Memory B cell (primary cell): ENCODE measurements around the gene UQCC5.
"Not testable (repeated sequence)": the region's sequence is repeated elsewhere in the genome, so short reads cannot be mapped to it uniquely, and the experiment has no call there.

Experiments used
- ATAC-seq: fragments of 150-1000 bp; cut with Tn5 transposase; 2 replicates; pipeline ENCODE4 v1.10.0; 2021; ENCODE audit warnings: low read depth, mild to moderate bottlenecking, moderate library complexity
- DNase-seq, 2 donors: peaks; one replicate each; pipeline ENCODE4 v3.0.0; 2022; ENCODE audit warnings: low spot score in 2 of 2
- H3K27ac Mint-ChIP-seq: one replicate; pipeline ENCODE4 v1.8.0; 2022; ENCODE audit warnings: mild to moderate bottlenecking, moderate library complexity, mixed read lengths
- H3K27me3 Mint-ChIP-seq: one replicate; pipeline ENCODE4 v1.8.0; 2022; ENCODE audit warnings: mixed read lengths
- H3K36me3 Mint-ChIP-seq: one replicate; pipeline ENCODE4 v1.8.0; 2022; ENCODE audit warnings: mild to moderate bottlenecking, mixed read lengths
- H3K4me1 Mint-ChIP-seq: one replicate; pipeline ENCODE4 v1.8.0; 2022; ENCODE audit warnings: mixed read lengths
- H3K4me3 Mint-ChIP-seq: one replicate; pipeline ENCODE4 v1.8.0; 2022; ENCODE audit warnings: mild to moderate bottlenecking, moderate library complexity, mixed read lengths
- H3K9me3 Mint-ChIP-seq: one replicate; pipeline ENCODE4 v1.8.0; 2022; ENCODE audit warnings: mixed read lengths

Gene UQCC5

DNA sequence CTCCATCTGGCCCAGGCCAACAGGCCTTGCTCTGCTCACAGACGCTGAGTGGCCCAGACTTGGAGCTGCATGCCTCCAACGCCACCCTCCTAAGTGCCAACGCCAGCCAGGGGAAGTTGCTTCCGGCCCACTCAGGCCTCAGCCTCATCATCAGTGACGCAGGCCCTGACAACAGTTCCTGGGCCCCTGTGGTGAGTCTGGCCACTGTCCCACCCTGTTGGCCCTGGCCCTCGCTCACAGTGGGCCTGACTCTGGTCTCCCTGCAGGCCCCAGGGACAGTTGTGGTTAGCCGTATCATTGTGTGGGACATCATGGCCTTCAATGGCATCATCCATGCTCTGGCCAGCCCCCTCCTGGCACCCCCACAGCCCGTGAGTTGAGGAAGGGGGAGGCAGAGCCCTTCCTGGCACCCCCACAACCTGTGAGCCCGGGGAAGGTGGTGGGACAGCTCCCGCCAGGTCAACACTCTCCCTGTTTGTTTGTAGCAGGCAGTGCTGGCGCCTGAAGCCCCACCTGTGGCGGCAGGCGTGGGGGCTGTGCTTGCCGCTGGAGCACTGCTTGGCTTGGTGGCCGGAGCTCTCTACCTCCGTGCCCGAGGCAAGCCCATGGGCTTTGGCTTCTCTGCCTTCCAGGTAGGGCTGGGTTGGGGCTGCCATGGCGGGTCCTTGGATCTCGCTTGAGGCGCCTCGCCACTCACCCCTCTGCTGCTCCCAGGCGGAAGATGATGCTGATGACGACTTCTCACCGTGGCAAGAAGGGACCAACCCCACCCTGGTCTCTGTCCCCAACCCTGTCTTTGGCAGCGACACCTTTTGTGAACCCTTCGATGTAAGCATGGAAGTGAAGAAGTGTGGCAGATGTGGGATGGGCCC is 12.8 kb upstream of the UQCC5 start:
- Mint-ChIP-seq H3K27ac (no peak overlapping the region), H3K4me3 (no peak overlapping the region), H3K4me1 (no peaks in the 10 kb centered on the region), H3K9me3 (no peaks in the 10 kb centered on the region), H3K36me3 (no peaks in the 10 kb centered on the region), H3K27me3 (no peaks in the 10 kb centered on the region)
- DNase-seq (no peak), ATAC-seq (no peak)

DNA sequence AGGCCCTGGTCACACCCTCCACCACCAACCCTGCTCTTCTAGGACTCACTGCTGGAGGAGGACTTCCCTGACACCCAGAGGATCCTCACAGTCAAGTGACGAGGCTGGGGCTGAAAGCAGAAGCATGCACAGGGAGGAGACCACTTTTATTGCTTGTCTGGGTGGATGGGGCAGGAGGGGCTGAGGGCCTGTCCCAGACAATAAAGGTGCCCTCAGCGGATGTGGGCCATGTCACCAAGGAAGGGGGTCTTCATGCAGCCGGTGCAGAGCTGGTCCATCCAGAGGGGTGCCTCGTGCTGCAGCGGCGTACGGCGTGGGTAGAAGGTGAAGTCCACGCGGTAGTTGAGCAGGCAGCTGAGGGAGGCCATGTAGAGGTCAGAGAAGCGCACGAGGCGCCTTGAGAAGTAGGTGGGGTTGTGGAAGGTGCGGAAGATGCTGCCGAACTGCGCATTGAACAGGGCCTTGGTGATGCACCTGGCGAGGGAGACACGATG is 12.1 kb upstream of the UQCC5 start:
- DNase-seq (no peak), ATAC-seq (no peak)
- H3K27ac Mint-ChIP-seq, result no peak overlapping the region
- no peaks in the 10 kb centered on the region for H3K36me3 Mint-ChIP-seq
- H3K4me1 Mint-ChIP-seq, result no peaks in the 10 kb centered on the region
- no peaks in the 10 kb centered on the region for H3K27me3 Mint-ChIP-seq
- H3K4me3 Mint-ChIP-seq, result no peak overlapping the region
- H3K9me3 Mint-ChIP-seq, result no peaks in the 10 kb centered on the region

DNA sequence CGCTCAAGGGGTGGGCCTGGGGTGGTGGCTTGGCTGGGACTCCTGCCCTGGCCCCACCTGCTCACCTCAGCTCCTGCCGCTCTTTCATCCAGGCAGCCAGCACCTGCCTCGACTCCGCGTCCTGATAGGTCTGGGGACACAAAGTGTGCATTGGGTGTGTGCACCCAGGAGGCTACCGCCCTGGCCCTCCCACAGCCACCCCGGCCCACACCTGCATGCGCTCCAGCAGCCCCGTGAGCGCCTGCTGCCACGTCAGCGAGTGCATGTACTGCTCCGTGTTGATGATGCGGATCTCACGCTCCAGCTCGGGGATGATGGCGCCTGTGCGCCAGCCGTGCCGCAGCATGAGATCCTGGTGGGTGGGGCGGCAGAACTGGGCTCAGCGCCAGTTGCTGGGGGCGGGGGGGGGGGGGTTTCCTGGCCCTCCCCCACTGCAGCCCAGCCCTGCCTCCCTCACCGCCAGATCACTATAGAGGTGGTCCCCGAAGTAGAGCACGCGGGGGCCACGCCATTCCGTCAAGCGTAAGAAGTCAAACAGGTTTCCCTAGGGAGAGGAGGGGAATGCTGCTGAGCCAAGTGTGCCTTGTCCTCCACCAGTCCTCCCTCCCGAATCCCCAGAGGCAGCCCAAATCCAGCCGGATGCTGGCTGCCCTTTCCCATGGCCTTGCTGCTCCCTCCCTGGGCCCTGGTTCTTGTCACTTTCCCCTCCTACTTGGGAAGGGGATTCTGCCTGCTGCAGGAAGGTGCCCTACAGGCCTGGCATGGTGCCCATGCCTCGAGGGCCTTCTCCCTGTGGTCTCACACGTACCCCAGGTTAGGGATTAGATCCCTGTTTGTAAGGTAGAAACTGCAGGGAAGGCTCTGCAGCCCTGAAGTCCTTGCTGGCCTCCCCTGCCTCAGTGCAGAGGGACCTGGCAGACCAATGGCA is 11.4 kb upstream of the UQCC5 start:
- Mint-ChIP-seq H3K4me3 (no peak overlapping the region), H3K9me3 (no peaks in the 10 kb centered on the region), H3K36me3 (no peaks in the 10 kb centered on the region), H3K27ac (no peak overlapping the region), H3K27me3 (no peaks in the 10 kb centered on the region), H3K4me1 (no peaks in the 10 kb centered on the region)
- ATAC-seq, result no peak
- no peak for DNase-seq

DNA sequence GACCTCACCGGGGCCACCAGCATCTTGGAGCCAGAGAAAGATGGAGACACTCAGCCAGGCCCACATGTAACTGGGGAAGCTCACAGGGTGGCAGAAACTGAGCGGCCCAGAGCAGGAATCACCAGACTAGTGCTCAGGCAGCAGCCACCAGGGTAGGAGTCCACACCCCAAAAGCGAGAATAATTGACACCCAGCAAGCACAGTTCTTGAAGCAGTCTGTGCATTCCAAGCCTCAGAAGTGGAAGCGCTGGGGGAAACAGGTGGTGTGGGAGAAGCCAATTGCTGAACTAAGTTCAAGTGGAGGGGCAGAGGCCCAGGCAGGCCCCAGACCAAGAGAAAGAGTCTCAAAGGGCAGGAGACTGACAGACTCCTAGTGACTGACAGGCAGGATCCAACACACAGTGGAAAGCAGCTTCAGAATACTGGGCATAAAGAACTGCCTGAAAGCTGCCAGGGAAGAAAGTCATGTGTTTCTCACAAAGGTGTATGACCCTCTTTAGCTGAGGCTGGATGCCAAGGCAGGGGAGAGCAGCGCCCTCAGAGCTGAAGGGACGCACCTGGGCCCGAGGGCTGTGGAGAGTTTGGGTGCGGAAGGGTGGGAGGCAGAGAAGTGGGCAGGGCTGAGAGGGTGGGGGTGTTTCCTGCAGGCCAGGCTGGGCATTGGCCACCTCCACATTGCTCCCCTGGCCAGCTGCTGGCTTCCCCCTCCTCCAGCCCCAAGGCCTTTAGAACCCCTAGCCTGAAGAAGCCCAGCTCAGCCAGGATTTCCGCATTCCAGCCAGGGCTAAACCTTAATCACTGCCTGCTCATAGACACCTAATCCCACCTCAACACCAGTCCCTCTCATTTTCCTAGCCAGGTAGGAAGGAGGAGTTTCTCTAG is 10.5 kb upstream of the UQCC5 start:
- no peaks in the 10 kb centered on the region for H3K36me3 Mint-ChIP-seq
- no peaks in the 10 kb centered on the region for H3K27me3 Mint-ChIP-seq
- no peak overlapping the region for H3K4me3 Mint-ChIP-seq
- no peaks in the 10 kb centered on the region for H3K4me1 Mint-ChIP-seq
- ATAC-seq, result no peak
- no peak for DNase-seq
- no peaks in the 10 kb centered on the region for H3K9me3 Mint-ChIP-seq
- H3K27ac Mint-ChIP-seq, result no peak overlapping the region

DNA sequence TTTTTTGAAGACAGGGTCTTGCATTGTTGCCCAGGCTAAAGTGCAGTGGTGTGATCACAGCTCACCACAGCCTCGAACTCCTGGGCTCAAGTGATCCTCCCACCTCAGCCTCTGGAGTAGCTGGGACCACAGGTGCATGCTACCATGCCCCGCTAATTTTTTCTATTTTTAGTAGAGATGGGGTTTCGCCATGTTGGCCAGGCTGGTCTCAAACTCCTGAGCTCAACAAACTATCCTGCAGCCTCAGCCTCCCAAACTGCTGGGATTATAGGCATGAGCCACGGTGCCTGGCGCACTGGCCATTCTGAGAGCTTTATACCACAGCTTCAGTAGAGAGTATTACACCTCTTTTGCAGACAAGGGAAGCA is 9.8 kb upstream of the UQCC5 start:
- not testable (repeated sequence) for DNase-seq, H3K36me3 Mint-ChIP-seq, ATAC-seq, H3K27ac Mint-ChIP-seq, H3K4me1 Mint-ChIP-seq, H3K27me3 Mint-ChIP-seq, H3K9me3 Mint-ChIP-seq, H3K4me3 Mint-ChIP-seq

DNA sequence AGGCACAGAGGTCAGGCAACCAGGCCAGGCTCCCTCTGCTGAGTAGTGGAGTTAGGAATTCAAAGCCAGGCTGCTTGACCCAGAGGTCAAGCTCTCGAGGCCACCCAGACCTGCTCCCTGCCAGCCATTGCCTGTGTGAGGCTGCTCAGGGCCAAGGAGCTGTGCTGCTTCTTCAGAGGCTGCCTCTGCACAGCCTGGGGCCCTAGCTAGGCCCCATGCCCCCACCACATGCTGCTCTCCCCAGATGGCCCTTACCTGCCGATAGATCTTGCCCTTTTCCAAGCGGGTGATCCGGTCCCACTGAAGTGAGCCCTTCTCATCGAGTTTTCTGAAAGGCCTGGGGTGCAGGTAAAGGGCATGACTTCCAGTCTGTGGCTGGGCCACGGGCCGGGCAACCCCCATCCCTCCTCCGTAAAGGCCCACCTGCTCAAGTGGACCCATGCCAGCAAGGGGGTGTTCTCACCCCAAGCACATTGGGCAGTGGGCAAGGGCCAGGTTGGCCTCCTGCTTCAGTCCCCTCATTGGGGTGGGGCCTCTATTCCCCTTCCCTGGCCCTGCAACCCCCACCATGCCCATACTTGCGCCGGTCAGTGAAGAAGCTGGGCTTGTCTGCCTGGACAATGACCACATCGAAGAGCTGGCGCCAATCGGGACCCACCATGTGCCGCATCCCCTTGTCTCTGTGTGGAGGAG is 9.2 kb upstream of the UQCC5 start:
- Mint-ChIP-seq H3K4me1 (no peaks in the 10 kb centered on the region), H3K36me3 (no peaks in the 10 kb centered on the region), H3K27me3 (no peaks in the 10 kb centered on the region), H3K27ac (no peak overlapping the region), H3K9me3 (no peaks in the 10 kb centered on the region), H3K4me3 (no peak overlapping the region)
- ATAC-seq (no peak), DNase-seq (no peak)

DNA sequence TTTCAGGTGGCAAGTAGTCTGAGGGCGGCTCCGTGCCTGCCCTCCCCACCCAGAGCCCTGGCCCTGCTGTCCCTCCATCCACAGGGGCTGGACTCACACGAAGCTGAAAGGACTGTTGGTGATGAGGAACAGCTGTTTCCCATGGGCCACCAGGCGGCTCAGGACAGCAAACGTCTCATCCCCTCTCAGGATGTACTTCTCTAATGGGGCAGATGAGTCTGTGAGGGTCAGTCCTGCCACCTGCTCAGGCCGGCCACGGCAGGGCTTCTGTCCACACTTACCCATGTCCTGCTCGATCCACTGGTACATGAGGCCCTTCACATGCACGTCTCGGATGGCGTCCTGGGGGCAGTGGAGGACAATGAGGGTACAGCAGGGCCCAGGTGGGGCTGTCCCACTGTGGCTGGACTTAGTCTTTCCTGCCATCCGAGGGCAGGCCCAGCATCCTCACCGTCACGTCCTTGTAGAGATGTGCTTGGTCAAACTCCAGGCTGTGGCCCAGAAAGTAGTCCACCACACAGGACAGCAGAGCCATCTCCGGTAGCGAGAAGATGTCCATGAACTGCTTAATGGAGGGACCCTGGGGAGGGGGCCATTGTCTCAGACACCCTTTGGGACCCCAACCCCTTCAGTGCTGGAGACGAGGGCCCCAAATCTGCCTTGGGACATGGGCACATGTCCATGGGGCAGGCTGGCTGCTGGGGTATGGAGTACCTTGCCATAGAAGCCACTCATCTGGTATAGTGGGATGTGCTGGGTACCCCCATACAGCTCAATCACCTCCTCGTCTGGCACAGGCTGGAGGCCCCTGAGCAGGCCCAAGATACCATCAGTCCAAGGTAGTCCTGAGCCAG is 8.4 kb upstream of the UQCC5 start:
- H3K9me3 Mint-ChIP-seq, result no peaks in the 10 kb centered on the region

DNA sequence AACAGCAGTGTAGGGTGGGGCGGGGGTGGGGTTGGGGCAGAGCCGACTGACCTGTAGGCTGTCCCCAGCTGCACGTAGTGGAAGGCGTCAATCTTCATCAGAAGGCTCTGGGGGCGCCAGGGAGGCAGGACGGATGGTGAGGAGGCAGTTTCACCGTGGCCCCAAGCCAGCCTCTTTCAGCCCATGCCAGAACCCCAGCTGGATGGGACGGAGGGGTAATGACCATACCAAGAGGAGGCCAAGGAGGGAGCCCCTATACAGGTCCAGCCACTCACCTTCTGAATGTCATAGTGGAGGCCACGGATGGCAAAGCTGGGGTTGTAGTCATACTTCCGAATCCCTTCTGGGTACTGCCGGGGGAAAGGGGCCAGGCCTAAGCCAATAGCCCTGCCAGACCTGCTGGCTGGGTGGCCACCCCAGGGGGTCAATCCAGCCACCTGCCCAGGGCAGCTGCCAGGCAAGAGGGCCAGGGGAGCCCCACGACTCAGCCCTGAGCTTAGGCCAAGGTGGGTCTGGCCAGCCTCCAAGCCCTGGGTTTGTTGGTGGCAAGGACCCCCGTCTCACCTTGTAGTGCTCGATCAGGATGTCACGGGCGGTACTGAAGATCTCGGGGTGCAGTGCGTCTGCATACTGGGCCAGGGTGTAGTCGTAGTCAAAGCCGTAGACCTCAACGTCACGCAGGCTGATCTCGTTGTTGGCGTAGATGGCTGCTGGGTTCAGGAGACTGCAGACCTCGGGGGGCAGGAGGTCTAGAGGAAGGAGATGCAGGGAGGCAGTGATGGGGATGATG is 7.6 kb upstream of the UQCC5 start:
- H3K4me3 Mint-ChIP-seq, result no peak overlapping the region
- ATAC-seq, result no peak
- H3K27ac Mint-ChIP-seq, result no peak overlapping the region
- no peaks in the 10 kb centered on the region for H3K9me3 Mint-ChIP-seq
- peaks cover 4% of the 10 kb centered on the region for H3K4me1 Mint-ChIP-seq
- no peaks in the 10 kb centered on the region for H3K36me3 Mint-ChIP-seq
- H3K27me3 Mint-ChIP-seq, result no peaks in the 10 kb centered on the region
- DNase-seq, result no peak

More for the DNA sequence above, 8.4 kb upstream of the UQCC5 start:
- DNase-seq (no peak), ATAC-seq (no peak)
- Mint-ChIP-seq H3K36me3 (no peaks in the 10 kb centered on the region), H3K27ac (no peak overlapping the region), H3K27me3 (no peaks in the 10 kb centered on the region), H3K4me3 (no peak overlapping the region), H3K4me1 (peaks cover 4% of the 10 kb centered on the region)

DNA sequence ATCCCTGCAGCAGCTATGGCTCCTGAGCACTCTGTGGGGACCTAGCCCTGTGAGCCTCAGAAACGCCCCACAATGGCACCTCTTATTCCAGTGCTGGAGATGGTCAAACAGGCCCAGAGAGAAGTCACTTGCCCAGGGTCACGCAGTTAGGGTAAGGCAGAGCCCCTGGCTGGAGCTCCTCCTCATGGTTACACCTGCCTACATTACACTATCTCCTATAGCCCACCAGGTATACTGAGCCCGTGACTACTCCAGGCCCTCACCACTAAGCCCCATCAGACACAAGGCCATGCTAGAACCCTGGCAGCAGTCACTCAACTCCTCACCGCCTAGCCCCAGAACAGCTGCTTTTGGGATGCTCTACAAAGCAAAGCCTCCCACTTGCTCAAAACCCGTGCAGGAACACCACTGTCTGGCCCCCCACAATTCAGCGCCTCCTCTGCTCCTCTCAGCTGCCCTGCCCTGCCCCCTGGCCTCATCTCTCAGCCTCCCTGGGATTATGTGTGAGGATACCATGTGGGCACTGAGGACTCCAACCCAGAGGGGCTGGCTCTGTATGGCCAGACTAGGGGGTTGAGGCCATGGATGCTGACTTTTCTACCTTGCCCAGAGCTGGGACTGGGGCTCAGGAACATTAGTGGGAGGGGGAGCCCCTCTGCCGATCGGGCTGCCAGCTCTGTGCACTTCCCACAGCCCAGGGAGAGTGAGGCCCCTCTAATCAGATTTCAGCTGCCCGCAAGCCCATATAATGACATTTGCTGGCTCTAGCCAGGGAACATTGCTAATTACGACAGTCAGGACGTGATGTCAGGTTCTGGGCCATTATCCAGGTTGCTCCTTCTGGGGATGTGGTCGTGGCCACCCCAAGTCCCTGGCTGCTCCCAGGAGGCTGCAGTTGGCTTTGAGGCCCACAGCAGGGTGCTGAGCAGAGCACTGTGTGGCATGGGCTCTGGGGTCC is 6.8 kb upstream of the UQCC5 start:
- H3K36me3 Mint-ChIP-seq, result no peaks in the 10 kb centered on the region
- H3K27me3 Mint-ChIP-seq, result no peaks in the 10 kb centered on the region
- H3K9me3 Mint-ChIP-seq, result no peaks in the 10 kb centered on the region
- H3K4me3 Mint-ChIP-seq, result no peak overlapping the region
- peaks cover 4% of the 10 kb centered on the region for H3K4me1 Mint-ChIP-seq
- no peak for ATAC-seq
- no peak for DNase-seq
- no peak overlapping the region for H3K27ac Mint-ChIP-seq

DNA sequence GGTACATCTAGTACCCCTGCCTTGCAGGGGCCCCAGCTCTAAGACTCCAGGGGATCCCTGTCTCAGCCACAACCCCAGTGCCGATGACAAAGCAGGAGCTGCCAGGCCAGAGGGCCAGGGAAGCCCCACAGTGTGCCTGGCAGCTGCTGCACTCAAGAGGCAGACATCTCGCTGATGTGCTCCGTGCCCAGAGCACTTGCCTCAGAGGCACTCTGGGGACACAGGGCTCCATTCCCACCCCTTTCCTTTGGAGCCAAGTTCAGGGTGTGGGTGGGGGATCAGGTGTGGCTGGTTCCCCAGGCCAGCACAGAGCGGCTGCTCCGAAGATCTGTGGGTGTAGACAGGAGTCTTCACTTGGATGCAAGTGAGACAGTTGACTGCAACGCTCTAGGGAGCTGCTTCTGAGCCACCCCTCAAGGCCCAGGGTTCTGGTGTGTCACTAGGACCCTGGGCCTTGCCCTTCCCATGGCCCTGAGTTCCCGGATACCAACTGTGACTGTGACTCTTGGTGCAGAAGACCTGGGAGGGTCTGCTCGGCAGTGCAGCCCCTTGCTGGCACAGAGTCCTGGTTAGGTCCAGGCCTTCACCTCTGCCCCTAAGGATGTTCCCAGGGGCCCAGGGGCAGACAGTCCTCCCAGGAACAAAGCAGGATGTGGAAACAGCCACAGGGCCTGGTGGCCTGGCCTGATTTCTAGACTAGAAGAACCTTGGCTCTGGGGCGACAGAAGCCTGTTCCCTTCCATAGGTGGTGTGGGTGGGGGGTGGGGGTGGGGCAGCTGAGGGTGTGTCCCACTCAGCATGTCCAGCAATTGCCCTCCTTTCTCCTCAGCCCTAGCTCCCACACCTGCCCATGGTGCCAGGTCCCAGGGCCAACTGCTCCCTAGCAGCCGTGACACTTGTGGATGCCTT is 5.2 kb upstream of the UQCC5 start:
- ATAC-seq (no peak), DNase-seq (no peak)
- Mint-ChIP-seq H3K9me3 (no peaks in the 10 kb centered on the region), H3K4me3 (no peak overlapping the region), H3K27me3 (no peaks in the 10 kb centered on the region), H3K27ac (no peak overlapping the region), H3K4me1 (peaks cover 6% of the 10 kb centered on the region), H3K36me3 (no peaks in the 10 kb centered on the region)
